ENCODE data around the gene GALNT18. TPM values are rescaled to one million over a fixed set of nuclear protein-coding genes. Genes with fewer than 3 reads are reported as not detected.

GALNT18 gene
- total and polyA plus RNA-seq, 4 donors: 17.7 to 109 (median 63.7) TPM

- Histone ChIP-seq H3K27ac (ENCODE audit: low read depth in 1 of 2, low read length in 1 of 2) (no peak overlapping the region), H3K36me3 (ENCODE audit: control insufficient read depth in 4 of 4, insufficient read depth in 4 of 4, low read length in 4 of 4) (peaks cover 0 to 3% (median 0%) of the 10 kb centered on the region in 4 donors), H3K27me3 (ENCODE audit: control insufficient read depth in 3 of 3, insufficient read depth in 3 of 3, low read length in 2 of 3) (no peaks in the 10 kb centered on the region), H3K4me3 (no peak overlapping the region), H3K9ac (ENCODE audit: insufficient read depth in 1 of 2, low read length in 2 of 2) (no peak overlapping the region), H3K4me1 (ENCODE audit: control insufficient read depth in 5 of 5, insufficient read depth in 5 of 5, low read length in 5 of 5) (peaks cover 0 to 29% (median 5%) of the 10 kb centered on the region in 5 donors), H3K9me3 (ENCODE audit: control insufficient read depth in 4 of 4, insufficient read depth in 3 of 4, low read length in 3 of 4) (no peaks in the 10 kb centered on the region)
- ATAC-seq (ENCODE audit: insufficient read depth, low FRiP score): no peak
- 88 to 92% methylated on average over 4 of the region's 4 CpGs for WGBS, 2 donors
- no peak for TF ChIP-seq CTCF (IDR thresholded peaks at IDR 0.05; ENCODE audit: control extremely low read depth, extremely low read depth)
- no peak for DNase-seq
Measured at GRCh38 chr11:11290354-11290753, 331.5 kb downstream of the GALNT18 start.

GRCh38 chr11:11289669-11290068, 332.1 kb downstream of the GALNT18 start:
- peaks cover 0 to 3% (median 0%) of the 10 kb centered on the region in 4 donors for H3K36me3 ChIP-seq (ENCODE audit: control insufficient read depth in 4 of 4, insufficient read depth in 4 of 4, low read length in 4 of 4)
- no peak for DNase-seq
- TF ChIP-seq CTCF (IDR thresholded peaks at IDR 0.05; ENCODE audit: control extremely low read depth, extremely low read depth): no peak
- H3K4me1 ChIP-seq (ENCODE audit: control insufficient read depth in 5 of 5, insufficient read depth in 5 of 5, low read length in 5 of 5): peaks cover 0 to 23% (median 5%) of the 10 kb centered on the region in 5 donors
- no peaks in the 10 kb centered on the region for H3K9me3 ChIP-seq (ENCODE audit: control insufficient read depth in 4 of 4, insufficient read depth in 3 of 4, low read length in 3 of 4)
- ATAC-seq (ENCODE audit: insufficient read depth, low FRiP score): no peak
- H3K9ac ChIP-seq (ENCODE audit: insufficient read depth in 1 of 2, low read length in 2 of 2): no peak overlapping the region
- H3K27ac ChIP-seq (ENCODE audit: low read depth in 1 of 2, low read length in 1 of 2): no peak overlapping the region
- WGBS, 2 donors: 86 to 95% methylated on average over 1 of the region's 1 CpG
- no peaks in the 10 kb centered on the region for H3K27me3 ChIP-seq (ENCODE audit: control insufficient read depth in 3 of 3, insufficient read depth in 3 of 3, low read length in 2 of 3)
- H3K4me3 ChIP-seq: no peak overlapping the region

GRCh38 chr11:11288972-11289616, 332.7 kb downstream of the GALNT18 start:
- WGBS, 2 donors: 90 to 92% methylated on average over 7 of the region's 7 CpGs
- Histone ChIP-seq H3K9ac (ENCODE audit: insufficient read depth in 1 of 2, low read length in 2 of 2) (no peak overlapping the region), H3K36me3 (ENCODE audit: control insufficient read depth in 4 of 4, insufficient read depth in 4 of 4, low read length in 4 of 4) (peaks cover 0 to 3% (median 0%) of the 10 kb centered on the region in 4 donors), H3K27ac (ENCODE audit: low read depth in 1 of 2, low read length in 1 of 2) (no peak overlapping the region), H3K4me1 (ENCODE audit: control insufficient read depth in 5 of 5, insufficient read depth in 5 of 5, low read length in 5 of 5) (peaks cover 0 to 20% (median 8%) of the 10 kb centered on the region in 5 donors), H3K4me3 (no peak overlapping the region), H3K9me3 (ENCODE audit: control insufficient read depth in 4 of 4, insufficient read depth in 3 of 4, low read length in 3 of 4) (no peaks in the 10 kb centered on the region), H3K27me3 (ENCODE audit: control insufficient read depth in 3 of 3, insufficient read depth in 3 of 3, low read length in 2 of 3) (no peaks in the 10 kb centered on the region)
- ATAC-seq (ENCODE audit: insufficient read depth, low FRiP score) (no peak), DNase-seq (no peak)
- no peak for TF ChIP-seq CTCF (IDR thresholded peaks at IDR 0.05; ENCODE audit: control extremely low read depth, extremely low read depth)
